Neural crest cell (in vitro differentiated cells): Measurements from ENCODE around the gene ATP6V0E1. TPM values are rescaled to one million over a fixed set of nuclear protein-coding genes. Genes with fewer than 3 reads are reported as not detected.

Source experiments
- DNase-seq: peaks from one replicate; pipeline ENCODE4 v3.0.0; 2021; ENCODE audit warnings: low read depth, mixed read lengths, low spot score
- H3K27ac Mint-ChIP-seq: one replicate; pipeline ENCODE4 v1.8.0; 2021; ENCODE audit warnings: mild to moderate bottlenecking, mixed read lengths; ENCODE audit not compliant: unreplicated experiment
- H3K27me3 Mint-ChIP-seq: 2 replicates; pipeline ENCODE4 v1.8.0; 2021; ENCODE audit warnings: low read depth, mild to moderate bottlenecking, mixed read lengths
- H3K36me3 Mint-ChIP-seq: 2 replicates; pipeline ENCODE4 v1.8.0; 2021; ENCODE audit warnings: low read depth, mild to moderate bottlenecking, mixed read lengths
- H3K4me1 Mint-ChIP-seq: 2 replicates; pipeline ENCODE4 v1.8.0; 2021; ENCODE audit warnings: mixed read lengths
- H3K4me3 Mint-ChIP-seq: one replicate; pipeline ENCODE4 v1.8.0; 2021; ENCODE audit warnings: mild to moderate bottlenecking, mixed read lengths
- H3K9me3 Mint-ChIP-seq: 2 replicates; pipeline ENCODE4 v1.8.0; 2021; ENCODE audit warnings: mixed read lengths
- CTCF ChIP-seq: fragments of 200-600 bp; sonication (generic); conservative IDR thresholded peaks from 2 replicates; pipeline ENCODE4 v1.5.0; 2021; ENCODE audit warnings: antibody characterized with exemption, mild to moderate bottlenecking
- total RNA-seq: library from RNA; stranded (reverse); gene quantifications from 2 replicates; pipeline ENCODE4 v1.2.1, GENCODE V29; 2021

Gene ATP6V0E1
- total RNA-seq, 1 donor from 2014 or later: 76.4 TPM

GRCh38 chr5:172940268-172941066, 43.1 kb upstream of the ATP6V0E1 start:
- Mint-ChIP-seq H3K4me1 (peaks cover 6% of the 10 kb centered on the region), H3K27ac (peak overlapping the region; percentile 35), H3K9me3 (no peaks in the 10 kb centered on the region), H3K27me3 (no peaks in the 10 kb centered on the region), H3K36me3 (peaks cover 7% of the 10 kb centered on the region), H3K4me3 (no peak overlapping the region)
- no peak for DNase-seq
- no peak for TF ChIP-seq CTCF

DNA sequence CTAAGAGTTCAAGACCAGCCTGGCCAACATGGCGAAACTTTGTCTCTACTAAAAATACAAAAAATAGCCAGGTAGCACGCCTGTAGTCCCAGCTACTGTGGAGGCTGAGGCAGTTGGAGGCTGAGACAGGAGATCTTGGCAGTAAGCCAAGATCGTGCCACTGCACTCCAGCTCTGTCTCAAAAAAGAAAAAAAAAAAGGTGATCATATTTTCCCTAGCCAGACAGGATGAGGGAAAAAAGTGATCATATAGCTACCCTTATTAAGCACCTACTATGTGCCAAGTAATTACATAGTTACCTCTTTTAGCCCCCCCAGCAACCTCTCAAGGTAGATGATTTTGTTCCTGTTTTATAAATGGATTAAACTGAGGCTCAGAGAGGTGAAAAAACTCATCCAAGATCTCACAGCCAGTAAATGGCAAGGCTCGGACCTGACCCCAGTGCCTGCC, 42.5 kb upstream of the ATP6V0E1 start:
- Mint-ChIP-seq H3K36me3 (peaks cover 7% of the 10 kb centered on the region), H3K4me3 (no peak overlapping the region), H3K4me1 (peaks cover 6% of the 10 kb centered on the region), H3K9me3 (no peaks in the 10 kb centered on the region), H3K27ac (no peak overlapping the region), H3K27me3 (no peaks in the 10 kb centered on the region)
- DNase-seq: no peak
- no peak for TF ChIP-seq CTCF

GRCh38 chr5:172942556-172942955, 41.0 kb upstream of the ATP6V0E1 start:
- H3K9me3 Mint-ChIP-seq: no peaks in the 10 kb centered on the region
- no peak overlapping the region for H3K27ac Mint-ChIP-seq
- DNase-seq: no peak
- TF ChIP-seq CTCF: no peak
- H3K4me1 Mint-ChIP-seq: peaks cover 6% of the 10 kb centered on the region
- no peaks in the 10 kb centered on the region for H3K27me3 Mint-ChIP-seq
- peaks cover 3% of the 10 kb centered on the region for H3K36me3 Mint-ChIP-seq
- H3K4me3 Mint-ChIP-seq: no peak overlapping the region

GRCh38 chr5:172943283-172943841, 40.2 kb upstream of the ATP6V0E1 start:
- Mint-ChIP-seq H3K4me3 (no peak overlapping the region), H3K4me1 (peaks cover 6% of the 10 kb centered on the region), H3K9me3 (no peaks in the 10 kb centered on the region), H3K27ac (no peak overlapping the region), H3K36me3 (peaks cover 3% of the 10 kb centered on the region), H3K27me3 (no peaks in the 10 kb centered on the region)
- no peak for TF ChIP-seq CTCF
- DNase-seq: no peak

DNA sequence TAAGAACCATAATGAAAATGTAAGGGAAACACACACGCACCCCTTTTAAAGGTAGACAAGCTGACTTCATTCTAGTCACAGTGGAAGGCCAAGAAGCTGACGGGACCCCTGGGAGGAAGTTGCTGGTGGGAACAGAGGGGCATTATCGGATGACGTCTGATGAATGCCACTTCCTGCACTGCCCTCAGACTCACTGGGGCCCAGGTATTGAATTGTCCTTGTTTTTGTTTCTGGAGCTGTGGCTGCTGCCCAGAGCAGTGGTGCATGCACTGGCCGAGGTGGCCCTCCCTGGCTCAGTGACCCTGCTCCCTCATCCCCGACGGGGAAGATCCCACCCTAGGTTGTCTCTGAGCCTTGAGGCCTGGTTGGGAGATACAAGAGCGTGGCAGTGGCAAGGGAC, 39.7 kb upstream of the ATP6V0E1 start:
- Mint-ChIP-seq H3K27me3 (no peaks in the 10 kb centered on the region), H3K9me3 (no peaks in the 10 kb centered on the region), H3K4me1 (peaks cover 6% of the 10 kb centered on the region), H3K27ac (no peak overlapping the region), H3K36me3 (peaks cover 3% of the 10 kb centered on the region), H3K4me3 (no peak overlapping the region)
- no peak for TF ChIP-seq CTCF
- DNase-seq: no peak
